ENCODE results near the gene HPCAL4. TPM values are rescaled to one million over a fixed set of nuclear protein-coding genes. Genes with fewer than 3 reads are reported as not detected.

HPCAL4 gene
- total RNA-seq, 4 donors from 2014 or later, result not detected

DNA sequence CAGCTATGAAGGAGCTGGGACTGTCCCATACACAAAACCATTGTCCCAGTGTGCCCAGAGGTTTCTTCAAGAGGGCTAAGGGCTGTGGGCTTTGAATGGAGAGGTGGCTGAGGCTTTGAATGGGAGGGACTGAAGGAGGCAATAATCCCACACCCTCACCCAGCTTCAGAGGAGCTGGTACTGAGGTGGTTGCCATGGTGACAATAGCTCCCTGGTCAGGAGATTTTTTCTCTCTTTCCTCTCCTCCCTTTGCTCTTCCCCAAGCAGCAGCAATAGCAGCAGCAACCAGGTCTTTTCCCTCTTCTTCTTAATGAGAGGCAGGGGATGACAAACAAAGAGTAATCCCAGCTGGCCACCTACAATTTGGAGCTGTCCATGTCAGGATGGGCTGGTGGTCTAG, 1.6 kb downstream of the HPCAL4 start:
- Histone ChIP-seq H3K4me3 (no peak overlapping the region), H3K27me3 (peaks cover 5 to 92% of the 10 kb centered on the region in 2 donors), H3K27ac (no peak overlapping the region), H3K4me1 (peaks cover 0 to 22% (median 17%) of the 10 kb centered on the region in 4 donors), H3K9me3 (no peaks in the 10 kb centered on the region), H3K36me3 (no peaks in the 10 kb centered on the region)
- TF ChIP-seq POLR2A (IDR thresholded peaks at IDR 0.05) (no peak), EP300 (IDR thresholded peaks at IDR 0.05) (no peak)
- TF ChIP-seq, protein P1, sequence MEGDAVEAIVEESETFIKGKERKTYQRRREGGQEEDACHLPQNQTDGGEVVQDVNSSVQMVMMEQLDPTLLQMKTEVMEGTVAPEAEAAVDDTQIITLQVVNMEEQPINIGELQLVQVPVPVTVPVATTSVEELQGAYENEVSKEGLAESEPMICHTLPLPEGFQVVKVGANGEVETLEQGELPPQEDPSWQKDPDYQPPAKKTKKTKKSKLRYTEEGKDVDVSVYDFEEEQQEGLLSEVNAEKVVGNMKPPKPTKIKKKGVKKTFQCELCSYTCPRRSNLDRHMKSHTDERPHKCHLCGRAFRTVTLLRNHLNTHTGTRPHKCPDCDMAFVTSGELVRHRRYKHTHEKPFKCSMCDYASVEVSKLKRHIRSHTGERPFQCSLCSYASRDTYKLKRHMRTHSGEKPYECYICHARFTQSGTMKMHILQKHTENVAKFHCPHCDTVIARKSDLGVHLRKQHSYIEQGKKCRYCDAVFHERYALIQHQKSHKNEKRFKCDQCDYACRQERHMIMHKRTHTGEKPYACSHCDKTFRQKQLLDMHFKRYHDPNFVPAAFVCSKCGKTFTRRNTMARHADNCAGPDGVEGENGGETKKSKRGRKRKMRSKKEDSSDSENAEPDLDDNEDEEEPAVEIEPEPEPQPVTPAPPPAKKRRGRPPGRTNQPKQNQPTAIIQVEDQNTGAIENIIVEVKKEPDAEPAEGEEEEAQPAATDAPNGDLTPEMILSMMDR (IDR thresholded peaks at IDR 0.05), result no peak
- DNase-seq (ENCODE audit: low spot score in 2 of 2), result no peak

DNA sequence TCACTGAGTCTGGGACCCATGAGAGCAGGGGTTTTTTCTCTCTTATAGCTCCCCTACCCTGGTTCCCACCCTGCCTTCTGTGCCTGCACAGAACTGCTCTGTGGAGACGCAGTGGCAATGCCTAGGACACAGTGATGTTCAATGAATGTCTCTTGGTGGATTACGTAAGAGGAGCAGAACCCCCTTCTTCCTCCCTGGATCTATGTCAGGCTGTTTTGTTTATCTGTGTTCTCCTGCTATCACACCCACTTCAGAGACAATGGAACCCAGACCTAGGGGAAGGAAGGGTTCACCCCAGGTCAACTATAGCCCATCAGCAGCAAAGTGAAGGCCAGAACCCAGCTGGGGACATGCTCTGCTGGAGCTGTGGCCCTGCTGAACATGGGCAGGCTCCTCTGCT, 2.0 kb downstream of the HPCAL4 start:
- H3K36me3 ChIP-seq, result no peaks in the 10 kb centered on the region
- 61 to 90% methylated on average over 2 of the region's 2 CpGs for whole genome bisulfite sequencing, 2 donors
- no peak overlapping the region for H3K4me3 ChIP-seq
- peaks cover 5 to 94% of the 10 kb centered on the region in 2 donors for H3K27me3 ChIP-seq
- DNase-seq (ENCODE audit: low spot score in 2 of 2), result no peak
- H3K9me3 ChIP-seq, result no peaks in the 10 kb centered on the region
- no peak for TF ChIP-seq POLR2A (IDR thresholded peaks at IDR 0.05)
- TF ChIP-seq, protein P1 (IDR thresholded peaks at IDR 0.05), result no peak
- TF ChIP-seq EP300 (IDR thresholded peaks at IDR 0.05), result no peak
- peaks cover 0 to 22% (median 17%) of the 10 kb centered on the region in 4 donors for H3K4me1 ChIP-seq
- no peak overlapping the region for H3K27ac ChIP-seq

DNA sequence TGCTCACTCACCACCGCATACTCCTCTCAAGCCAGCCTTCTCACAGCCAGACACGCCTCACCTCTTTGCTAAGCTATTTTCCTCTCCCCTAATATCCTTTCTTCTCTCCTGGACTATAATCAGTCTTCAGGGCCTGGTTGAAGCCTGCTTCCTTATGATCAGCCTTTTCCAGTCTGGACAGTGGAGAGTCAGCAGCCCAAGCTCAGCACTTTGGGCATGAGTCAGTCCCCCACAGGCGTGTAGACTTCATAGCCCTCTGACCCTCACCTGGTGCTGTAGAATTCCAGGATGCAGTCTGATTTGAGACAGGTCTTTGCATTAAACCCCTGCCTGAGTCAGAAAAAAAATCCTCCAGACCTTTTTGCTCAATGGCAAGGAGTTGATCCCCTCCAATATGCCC, 2.5 kb downstream of the HPCAL4 start:
- Histone ChIP-seq H3K36me3 (no peaks in the 10 kb centered on the region), H3K27ac (no peak overlapping the region), H3K4me1 (peaks cover 0 to 26% (median 19%) of the 10 kb centered on the region in 4 donors), H3K9me3 (no peaks in the 10 kb centered on the region), H3K4me3 (no peak overlapping the region), H3K27me3 (peaks cover 5 to 94% of the 10 kb centered on the region in 2 donors)
- no peak for DNase-seq (ENCODE audit: low spot score in 2 of 2)
- TF ChIP-seq POLR2A (IDR thresholded peaks at IDR 0.05) (no peak), EP300 (IDR thresholded peaks at IDR 0.05) (no peak)
- TF ChIP-seq, protein P1 (IDR thresholded peaks at IDR 0.05), result no peak
- WGBS, 2 donors, result 58 to 63% methylated on average over 3 of the region's 3 CpGs

DNA sequence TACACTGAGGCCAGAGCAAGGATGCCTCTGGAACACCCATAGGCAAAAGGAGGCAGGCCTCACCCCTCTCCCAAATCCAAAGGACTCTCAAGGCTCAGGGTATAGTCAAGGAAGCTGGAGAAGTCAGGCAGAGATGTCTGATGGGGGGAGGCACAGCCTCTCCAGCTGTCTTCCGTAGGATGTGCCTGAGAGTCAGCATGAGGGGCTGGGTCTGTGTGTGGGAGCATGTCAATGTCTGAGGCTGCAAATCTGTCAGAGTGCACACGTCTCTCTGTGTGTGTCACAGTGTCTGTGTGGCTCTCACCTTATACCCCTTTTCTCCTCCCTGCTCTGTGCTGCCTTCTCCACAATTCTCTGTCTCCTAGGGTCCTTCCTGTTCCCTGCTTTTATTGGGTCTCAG, 4.0 kb downstream of the HPCAL4 start:
- Histone ChIP-seq H3K36me3 (no peaks in the 10 kb centered on the region), H3K27me3 (peaks cover 5 to 94% of the 10 kb centered on the region in 2 donors), H3K27ac (no peak overlapping the region), H3K4me3 (no peak overlapping the region), H3K9me3 (no peaks in the 10 kb centered on the region), H3K4me1 (peaks cover 0 to 24% (median 18%) of the 10 kb centered on the region in 4 donors)
- WGBS, 2 donors, result 37 to 47% methylated on average over 2 of the region's 2 CpGs
- no peak for DNase-seq (ENCODE audit: low spot score in 2 of 2)
- TF ChIP-seq, protein P1 (IDR thresholded peaks at IDR 0.05), result no peak

DNA sequence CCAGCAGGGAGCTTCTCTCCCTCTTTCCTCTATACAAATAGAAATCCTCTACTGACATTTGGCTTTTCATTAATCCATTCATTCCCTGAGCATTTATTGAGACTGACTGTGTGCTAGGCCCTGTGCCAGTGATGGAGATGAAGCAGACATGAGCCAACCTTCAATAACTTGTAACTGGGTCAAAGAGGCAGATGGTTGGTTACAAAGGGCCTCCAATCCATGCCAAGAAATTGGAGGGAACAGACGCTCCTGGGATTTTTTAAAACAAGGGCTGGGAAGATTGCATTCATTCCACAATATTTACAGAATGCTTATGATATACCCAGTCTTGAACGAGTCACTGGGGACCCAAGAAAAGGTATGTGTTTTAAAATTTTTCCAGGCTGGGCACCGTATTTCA, 6.2 kb downstream of the HPCAL4 start:
- Histone ChIP-seq H3K27me3 (peaks cover 0 to 78% of the 10 kb centered on the region in 2 donors), H3K9me3 (no peaks in the 10 kb centered on the region), H3K4me1 (peaks cover 0 to 8% (median 2%) of the 10 kb centered on the region in 4 donors), H3K27ac (no peak overlapping the region), H3K4me3 (no peak overlapping the region), H3K36me3 (no peaks in the 10 kb centered on the region)
- TF ChIP-seq, protein P1 (IDR thresholded peaks at IDR 0.05), result no peak
- TF ChIP-seq EP300 (IDR thresholded peaks at IDR 0.05), result no peak
- no peak for TF ChIP-seq POLR2A (IDR thresholded peaks at IDR 0.05)
- DNase-seq (ENCODE audit: low spot score in 2 of 2), result no peak
- whole genome bisulfite sequencing, 2 donors, result 66 to 77% methylated on average over 3 of the region's 3 CpGs

Measured in tibial nerve (tissue), 4 donors.